Measurements from ENCODE around the gene AP1S1.

- TF ChIP-seq EZH2 (IDR thresholded peaks at IDR 0.05; ENCODE audit: insufficient read depth, poor library complexity, severe bottlenecking) (no peak), EZH2phosphoT487 (IDR thresholded peaks at IDR 0.05; ENCODE audit: insufficient read depth, low read depth) (no peak)
Measured at GRCh38 chr7:101155303-101155702, 1.0 kb downstream of the AP1S1 start.

Measured in GM23248 (cell line).